Smooth muscle cell (in vitro differentiated cells): ENCODE measurements around the gene POLE3. TPM values are rescaled to one million over a fixed set of nuclear protein-coding genes. Genes with fewer than 3 reads are reported as not detected.

Experiments
- DNase-seq: peaks from one replicate; lab custom pipeline; 2025; ENCODE audit not compliant: unreplicated experiment; lab: John Stamatoyannopoulos, UW
- H2AFZ ChIP-seq: fragments of 200-600 bp; sonication (generic); 2 replicates; pipeline ENCODE4 v1.6.0; 2016; ENCODE audit warnings: antibody characterized with exemption, low read depth, mild to moderate bottlenecking
- H3F3A ChIP-seq: fragments of 200-600 bp; sonication (generic); 2 replicates; pipeline ENCODE4 v1.6.0; 2017; ENCODE audit warnings: antibody characterized with exemption, low read depth
- H3K27ac ChIP-seq: fragments of 200-600 bp; sonication (generic); 2 replicates; pipeline ENCODE4 v1.5.1; 2016; ENCODE audit warnings: low read depth, mild to moderate bottlenecking
- H3K27me3 ChIP-seq: fragments of 200-600 bp; sonication (generic); 2 replicates; pipeline ENCODE4 v1.6.1; 2016; ENCODE audit warnings: low read depth, mild to moderate bottlenecking
- H3K36me3 ChIP-seq: fragments of 200-600 bp; sonication (generic); 2 replicates; pipeline ENCODE4 v1.5.1; 2016; ENCODE audit warnings: low read depth
- H3K4me1 ChIP-seq: fragments of 200-600 bp; sonication (generic); 2 replicates; pipeline ENCODE4 v1.5.1; 2016; ENCODE audit warnings: low read depth
- H3K4me2 ChIP-seq: fragments of 200-600 bp; sonication (generic); 2 replicates; pipeline ENCODE4 v1.6.0; 2016; ENCODE audit warnings: mild to moderate bottlenecking
- H3K4me3 ChIP-seq: fragments of 200-600 bp; sonication (generic); 2 replicates; pipeline ENCODE4 v1.5.1; 2016; ENCODE audit warnings: mild to moderate bottlenecking
- H3K79me2 ChIP-seq: fragments of 200-600 bp; sonication (generic); 2 replicates; pipeline ENCODE4 v1.6.0; 2016; ENCODE audit warnings: low read depth, mild to moderate bottlenecking
- H3K9ac ChIP-seq: fragments of 200-600 bp; sonication (generic); 2 replicates; pipeline ENCODE4 v1.6.0; 2016; ENCODE audit warnings: low read depth
- H3K9me3 ChIP-seq: fragments of 200-600 bp; sonication (generic); replicated peaks from 2 replicates; pipeline ENCODE4 v1.5.1; 2016; ENCODE audit warnings: low read depth
- H4K20me1 ChIP-seq: fragments of 200-600 bp; sonication (generic); 2 replicates; pipeline ENCODE4 v1.6.0; 2016; ENCODE audit warnings: low read depth
- WGBS: methylation state at CpG from one replicate; pipeline ENCODE4 v1.1.7; 2016; ENCODE audit warnings: low lambda C conversion rate; 5-methylcytosine and 5-hydroxymethylcytosine counted together
- polyA plus RNA-seq: library from polyadenylated mRNA; unstranded; fragments of >200 nt; fragmentation: Nextera tagmentation; extraction: Ambion mirVana; gene quantifications from 2 replicates; pipeline ENCODE4 v1.2.1, GENCODE V29; 2016
- total RNA-seq: library from RNA; depleted of rRNA; stranded (reverse); fragments of >200 nt; gene quantifications from 2 replicates; pipeline ENCODE4 v1.2.3, GENCODE V29; 2014
- TF ChIP-seq, protein P1 (sequence below): fragments of 200-600 bp; sonication (generic); IDR thresholded peaks from 2 replicates; pipeline ENCODE4 v1.5.1; 2017; ENCODE audit warnings: borderline replicate concordance, mild to moderate bottlenecking, antibody characterized with exemption; ENCODE audit not compliant: insufficient read depth, poor library complexity, severe bottlenecking

The POLE3 gene, protein sequence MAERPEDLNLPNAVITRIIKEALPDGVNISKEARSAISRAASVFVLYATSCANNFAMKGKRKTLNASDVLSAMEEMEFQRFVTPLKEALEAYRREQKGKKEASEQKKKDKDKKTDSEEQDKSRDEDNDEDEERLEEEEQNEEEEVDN
- total RNA-seq (33.7 and 40.8 TPM in 2 replicates), polyA plus RNA-seq (35.3 and 39.0 TPM in 2 replicates)

DNA sequence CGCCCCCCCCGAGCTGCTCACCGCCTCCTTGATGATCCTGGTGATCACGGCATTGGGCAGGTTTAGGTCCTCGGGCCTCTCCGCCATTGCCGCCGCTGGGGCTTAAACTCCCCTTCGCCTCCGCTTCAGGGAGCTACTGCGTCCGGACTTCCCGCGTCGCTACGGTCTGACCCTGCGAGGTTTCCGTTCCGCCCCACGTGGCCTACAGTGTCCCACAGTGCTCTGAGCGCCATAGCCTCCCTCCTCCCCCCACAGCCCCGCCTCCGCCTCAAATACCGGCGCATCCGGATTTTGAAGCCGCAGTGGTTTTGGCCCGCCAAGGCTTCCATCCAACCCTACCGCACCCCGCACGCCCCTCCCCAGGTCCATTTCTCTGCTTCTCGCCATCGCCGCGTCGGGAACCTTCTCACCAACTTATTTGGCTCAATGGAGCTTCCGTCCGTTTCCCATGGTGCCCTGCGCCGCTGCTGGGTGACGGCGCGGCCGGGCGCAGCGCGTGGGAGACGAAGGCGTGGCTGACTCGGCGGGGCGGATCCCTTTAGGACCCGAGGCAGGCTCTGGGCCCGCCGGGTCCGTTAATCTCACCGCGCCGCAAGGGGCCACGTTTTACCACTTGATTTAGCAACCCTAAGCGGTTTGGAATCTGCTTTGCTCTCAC lies at the start of gene POLE3, which contains the start of gene C9orf43:
POLE3 (minus strand) TSS at position 469 of the 658 bp plus-strand sequence; CDS start at position 87, 382 bp downstream.
C9orf43 (plus strand) TSS at position 541 of the 658 bp plus-strand sequence. CDS start 2,747 bp downstream, outside the sequence.
- peak; percentile 86 for DNase-seq
- WGBS, result under 1% methylated on average over 59 of the region's 61 CpGs
- H3K27me3 ChIP-seq, result no peaks in the 10 kb centered on the region

DNA sequence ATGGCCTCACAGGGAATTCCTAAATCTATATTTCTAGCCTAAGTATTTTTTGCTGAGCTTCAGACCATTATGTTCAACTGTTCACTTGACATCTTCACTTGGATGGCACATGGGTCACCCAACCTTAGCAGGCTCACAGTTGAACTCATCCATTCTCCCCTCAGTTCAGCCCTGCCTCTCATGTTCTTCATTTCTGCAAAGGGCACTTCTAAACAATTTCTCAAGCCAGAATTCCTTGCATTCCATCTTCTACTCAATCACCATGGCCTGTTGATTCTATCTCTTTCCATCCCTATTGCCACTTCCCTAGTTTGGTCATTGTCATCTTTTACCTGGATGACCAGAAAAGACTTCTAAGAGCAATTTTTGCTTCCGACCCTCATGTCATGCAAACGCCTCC lies 45.8 kb upstream of the POLE3 start:
- no peak overlapping the region for H2AFZ ChIP-seq
- TF ChIP-seq, protein P1, sequence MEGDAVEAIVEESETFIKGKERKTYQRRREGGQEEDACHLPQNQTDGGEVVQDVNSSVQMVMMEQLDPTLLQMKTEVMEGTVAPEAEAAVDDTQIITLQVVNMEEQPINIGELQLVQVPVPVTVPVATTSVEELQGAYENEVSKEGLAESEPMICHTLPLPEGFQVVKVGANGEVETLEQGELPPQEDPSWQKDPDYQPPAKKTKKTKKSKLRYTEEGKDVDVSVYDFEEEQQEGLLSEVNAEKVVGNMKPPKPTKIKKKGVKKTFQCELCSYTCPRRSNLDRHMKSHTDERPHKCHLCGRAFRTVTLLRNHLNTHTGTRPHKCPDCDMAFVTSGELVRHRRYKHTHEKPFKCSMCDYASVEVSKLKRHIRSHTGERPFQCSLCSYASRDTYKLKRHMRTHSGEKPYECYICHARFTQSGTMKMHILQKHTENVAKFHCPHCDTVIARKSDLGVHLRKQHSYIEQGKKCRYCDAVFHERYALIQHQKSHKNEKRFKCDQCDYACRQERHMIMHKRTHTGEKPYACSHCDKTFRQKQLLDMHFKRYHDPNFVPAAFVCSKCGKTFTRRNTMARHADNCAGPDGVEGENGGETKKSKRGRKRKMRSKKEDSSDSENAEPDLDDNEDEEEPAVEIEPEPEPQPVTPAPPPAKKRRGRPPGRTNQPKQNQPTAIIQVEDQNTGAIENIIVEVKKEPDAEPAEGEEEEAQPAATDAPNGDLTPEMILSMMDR, result no peak
- H3K4me3 ChIP-seq, result no peak overlapping the region
- no peaks in the 10 kb centered on the region for H3K9me3 ChIP-seq
- no peak overlapping the region for H3K9ac ChIP-seq
- WGBS, result 73% methylated on average over 2 of the region's 2 CpGs
- H3K27ac ChIP-seq, result peak overlapping the region; percentile 92
- no peaks in the 10 kb centered on the region for H3K27me3 ChIP-seq
- no peaks in the 10 kb centered on the region for H3K79me2 ChIP-seq
- no peak for DNase-seq
- H3K36me3 ChIP-seq, result no peaks in the 10 kb centered on the region
- H3K4me2 ChIP-seq, result peak overlapping the region; percentile 52
- H3F3A ChIP-seq, result peaks cover 21% of the 10 kb centered on the region
- peaks cover 22% of the 10 kb centered on the region for H3K4me1 ChIP-seq
- no peaks in the 10 kb centered on the region for H4K20me1 ChIP-seq

More for the DNA sequence above, at the start of gene POLE3, which contains the start of gene C9orf43:
- H2AFZ ChIP-seq, result peak within 1 kb of the TSS; percentile 90
- no peaks in the 10 kb centered on the region for H3K36me3 ChIP-seq
- peak within 1 kb of the TSS; percentile 97 for H3K9ac ChIP-seq
- H3K4me2 ChIP-seq, result peak within 1 kb of the TSS; percentile 90
- peaks cover 9% of the 10 kb centered on the region for H3K4me1 ChIP-seq
- peak within 1 kb of the TSS; percentile 95 for H3K27ac ChIP-seq
- H4K20me1 ChIP-seq, result no peaks in the 10 kb centered on the region
- peaks cover 17% of the 10 kb centered on the region for H3K79me2 ChIP-seq
- peak within 1 kb of the TSS; percentile 70 for H3K4me3 ChIP-seq
- TF ChIP-seq, protein P1, result no peak
- H3K9me3 ChIP-seq, result no peaks in the 10 kb centered on the region
- H3F3A ChIP-seq, result peaks cover 19% of the 10 kb centered on the region

DNA sequence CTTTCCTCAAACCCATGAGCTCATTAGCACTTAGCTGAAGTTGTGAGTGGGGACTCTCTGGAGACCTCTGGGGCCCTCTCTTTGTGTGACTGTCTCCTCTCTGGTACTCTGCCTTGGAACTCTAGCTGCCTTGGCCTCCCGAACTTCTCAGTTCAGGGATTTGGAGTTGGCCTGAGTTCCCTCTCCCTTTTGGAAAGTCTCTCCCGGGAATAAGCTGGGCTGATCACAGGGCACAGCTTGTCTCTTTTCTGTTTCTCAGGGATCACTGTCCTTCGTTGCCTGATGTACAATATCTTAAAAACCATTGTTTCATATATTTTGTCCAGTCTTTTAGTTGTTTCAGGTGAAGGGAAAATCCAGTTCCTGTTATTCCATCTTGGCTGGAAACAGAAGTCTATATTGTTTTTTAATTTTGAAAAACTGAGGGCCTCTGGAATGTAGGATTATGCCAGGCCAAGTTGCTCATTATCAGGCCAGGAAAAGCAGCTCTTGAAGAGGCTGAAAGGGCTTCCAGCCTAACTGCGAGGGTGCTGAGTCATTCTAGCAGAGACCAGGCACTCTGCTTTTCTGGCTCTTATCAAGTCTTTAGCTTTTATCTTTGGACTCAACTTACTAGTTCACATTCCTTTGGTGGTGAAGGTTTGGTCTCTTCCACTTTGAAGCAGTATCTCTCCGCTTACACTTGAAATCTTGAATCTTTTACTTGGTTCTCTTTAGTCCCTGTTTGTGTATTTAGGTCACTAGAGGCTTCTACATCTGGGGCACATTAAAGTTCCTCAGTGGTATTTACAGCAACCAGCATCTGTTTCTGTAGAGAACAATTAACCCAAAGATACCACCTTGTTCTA lies 44.7 kb upstream of the POLE3 start:
- no peaks in the 10 kb centered on the region for H3K36me3 ChIP-seq
- peak overlapping the region; percentile 42 for H3K9ac ChIP-seq
- no peaks in the 10 kb centered on the region for H3K9me3 ChIP-seq
- H3F3A ChIP-seq, result peaks cover 21% of the 10 kb centered on the region
- WGBS, result 11% methylated on average over 5 of the region's 5 CpGs
- no peaks in the 10 kb centered on the region for H3K79me2 ChIP-seq
- TF ChIP-seq, protein P1, result no peak
- H3K4me3 ChIP-seq, result no peak overlapping the region
- H2AFZ ChIP-seq, result peak overlapping the region; percentile 35
- H3K27ac ChIP-seq, result peak overlapping the region; percentile 92
- DNase-seq, result no peak
- peaks cover 22% of the 10 kb centered on the region for H3K4me1 ChIP-seq
- H4K20me1 ChIP-seq, result no peaks in the 10 kb centered on the region
- H3K27me3 ChIP-seq, result no peaks in the 10 kb centered on the region
- peak overlapping the region; percentile 52 for H3K4me2 ChIP-seq
